AG04449 (cell line): Measurements from ENCODE around the gene ZNF516.
A peak's percentile ranks its signal among the peaks of the same experiment; 100 is the strongest.

ENCODE experiments used
- CTCF ChIA-PET: fragments of 350-600 bp; formaldehyde crosslinking; extraction: SDS; loops from one replicate; lab custom pipeline; 2021; ENCODE audit warnings: antibody characterized with exemption; lab: Yijun Ruan, JAX
- POLR2A ChIA-PET: fragments of 400-600, 350-600 bp; formaldehyde crosslinking; extraction: SDS; loops from one replicate; lab custom pipeline; 2020; ENCODE audit warnings: antibody characterized with exemption, inconsistent platforms; lab: Yijun Ruan, JAX
- DNase-seq: peaks from one replicate; pipeline ENCODE4 v3.0.0-alpha.2; 2010; ENCODE audit warnings: low read depth, low spot score
- H3K4me3 ChIP-seq: 2 replicates; pipeline ENCODE4 v1.5.1; 2011; ENCODE audit warnings: low read depth, mild to moderate bottlenecking, control low read depth, low read length
- CTCF ChIP-seq: IDR thresholded peaks from one replicate; pipeline ENCODE4 v1.5.1; 2011; ENCODE audit warnings: mild to moderate bottlenecking, moderate library complexity, low read length, control low read depth, inconsistent platforms; ENCODE audit not compliant: insufficient read depth; ENCODE audit errors: missing control alignments

ZNF516 gene

GRCh38 chr18:76380791-76381405, 114.1 kb downstream of the ZNF516 start:
- TF ChIP-seq CTCF: peak; percentile 74
- no peak for DNase-seq
- POLR2A ChIA-PET: no interaction called here
- H3K4me3 ChIP-seq: no peak overlapping the region
- CTCF ChIA-PET: interaction anchor here (0.7 to 2.3 kb wide), 5 partner anchors 10 to 329 kb away, joined by 3 to 10 read pairs (median 3); no protein-coding TSS in a partner anchor

GRCh38 chr18:76380127-76380729, 114.8 kb downstream of the ZNF516 start:
- ChIA-PET POLR2A (no interaction called here), CTCF (interaction anchor here (0.7 to 2.3 kb wide), 5 partner anchors 10 to 330 kb away, joined by 3 to 10 read pairs (median 3); no protein-coding TSS in a partner anchor)
- DNase-seq: no peak
- TF ChIP-seq CTCF: no peak
- H3K4me3 ChIP-seq: no peak overlapping the region

GRCh38 chr18:76379226-76380126, 115.6 kb downstream of the ZNF516 start:
- ChIA-PET CTCF (interaction anchor here (1.0 to 2.3 kb wide), 3 partner anchors 18 to 331 kb away, joined by 3 to 10 read pairs (median 4); no protein-coding TSS in a partner anchor), POLR2A (no interaction called here)
- no peak for TF ChIP-seq CTCF
- DNase-seq: no peak
- H3K4me3 ChIP-seq: no peak overlapping the region

GRCh38 chr18:76378526-76379215, 116.4 kb downstream of the ZNF516 start:
- ChIA-PET POLR2A (no interaction called here), CTCF (interaction anchor here (1.0 to 1.3 kb wide), 2 partner anchors 19 to 331 kb away, joined by 3 to 6 read pairs; no protein-coding TSS in a partner anchor)
- no peak for DNase-seq
- H3K4me3 ChIP-seq: no peak overlapping the region
- no peak for TF ChIP-seq CTCF

- ChIA-PET POLR2A (no interaction called here), CTCF (interaction anchor here (1.3 kb wide), 2 partner anchors 20 to 332 kb away, joined by 5 to 6 read pairs; no protein-coding TSS in a partner anchor)
- H3K4me3 ChIP-seq: no peak overlapping the region
- DNase-seq: no peak
- TF ChIP-seq CTCF: no peak
Measured at GRCh38 chr18:76377359-76377756, 117.7 kb downstream of the ZNF516 start.
